NOMO-1 treated with DMSO at 0.1 percent for 48 hours (cell line): Measurements from ENCODE around the gene RAB1B.
"Not testable (repeated sequence)": the region's sequence is repeated elsewhere in the genome, so short reads cannot be mapped to it uniquely, and the experiment has no call there.

Experiments
- DNase-seq: peaks from one replicate; lab custom pipeline; 2025; ENCODE audit not compliant: unreplicated experiment; lab: John Stamatoyannopoulos, UW

RAB1B gene

DNA sequence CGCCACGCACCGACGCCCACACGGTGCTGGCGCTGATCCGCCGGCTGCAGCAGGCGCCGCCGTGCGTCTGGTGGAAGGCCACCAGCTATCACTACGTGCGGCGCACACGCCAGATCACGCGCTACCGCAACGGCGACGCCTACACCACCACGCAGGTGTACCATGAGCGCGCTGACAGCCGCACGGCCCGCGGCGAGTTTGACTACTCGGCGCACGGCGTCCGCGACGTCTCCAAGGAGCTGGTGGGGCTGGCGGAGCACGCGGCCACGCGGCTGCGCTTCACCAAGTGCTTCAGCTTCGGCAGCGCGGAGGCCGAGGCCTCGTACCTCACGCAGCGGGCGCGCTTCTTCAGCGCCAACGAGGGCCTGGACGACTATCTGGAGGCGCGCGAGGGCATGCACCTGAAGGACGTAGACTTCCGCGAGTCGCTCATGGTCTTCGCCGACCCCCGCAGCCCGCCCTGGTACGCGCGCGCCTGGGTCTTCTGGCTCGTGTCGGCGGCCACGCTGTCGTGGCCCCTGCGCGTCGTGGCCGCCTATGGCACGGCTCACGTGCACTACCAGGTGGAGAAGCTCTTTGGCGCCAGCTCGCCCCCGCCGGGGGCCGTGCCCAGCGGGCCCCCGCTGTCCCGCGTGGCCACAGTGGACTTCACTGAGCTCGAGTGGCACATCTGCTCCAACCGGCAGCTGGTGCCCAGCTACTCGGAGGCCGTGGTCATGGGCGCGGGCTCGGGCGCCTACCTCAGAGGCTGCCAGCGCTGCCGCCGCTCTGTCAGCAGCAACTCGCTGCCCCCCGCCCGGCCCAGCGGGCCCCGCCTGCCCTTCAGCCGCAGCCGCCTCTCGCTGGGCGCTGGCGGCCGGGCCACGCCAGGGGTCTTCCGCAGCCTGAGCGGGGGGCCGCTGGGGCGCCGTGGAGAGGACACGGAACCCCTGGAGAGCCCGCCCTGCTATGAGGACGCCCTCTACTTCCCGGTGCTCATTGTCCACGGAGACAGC is 26.5 kb downstream of the RAB1B start:
- no peak for DNase-seq

DNA sequence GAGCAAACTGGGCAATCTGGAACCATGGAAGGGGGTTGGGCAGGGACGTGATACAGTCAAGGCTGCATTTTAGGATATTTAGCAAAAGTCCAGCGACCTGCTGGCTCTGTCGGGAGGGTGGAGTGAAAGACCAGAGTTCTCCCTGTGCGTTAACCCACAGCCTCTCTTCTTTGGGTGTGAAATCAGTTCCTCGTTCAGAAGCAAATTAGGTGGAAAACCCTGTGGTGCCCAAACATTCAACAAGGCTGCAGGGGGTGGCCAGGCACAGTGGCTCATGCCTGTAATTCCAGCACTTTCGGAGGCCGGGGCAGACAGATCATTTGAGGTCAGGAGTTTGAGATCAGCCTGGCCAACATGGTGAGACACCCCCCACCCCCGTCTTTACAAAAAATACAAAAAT is 29.2 kb downstream of the RAB1B start:
- DNase-seq = no peak

DNA sequence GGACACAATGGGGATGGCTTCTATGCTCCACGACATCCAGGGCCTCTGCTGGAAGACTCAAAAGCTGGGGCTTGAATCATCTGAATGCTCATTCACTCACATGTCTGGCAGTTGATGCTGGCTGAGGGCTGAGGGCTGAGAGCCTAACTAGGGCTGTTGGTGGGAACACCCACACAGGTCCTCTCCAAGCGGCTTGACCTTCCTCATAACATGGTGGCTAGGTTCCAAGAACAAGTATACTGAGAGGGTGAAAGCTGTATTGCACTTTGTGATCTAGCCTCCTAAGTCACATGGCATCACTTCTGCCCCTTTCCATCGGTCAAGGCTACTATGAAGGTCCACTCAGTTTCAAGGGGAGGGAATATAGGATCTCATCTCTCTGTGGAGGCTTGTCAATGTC is 30.7 kb downstream of the RAB1B start:
- DNase-seq = no peak

DNA sequence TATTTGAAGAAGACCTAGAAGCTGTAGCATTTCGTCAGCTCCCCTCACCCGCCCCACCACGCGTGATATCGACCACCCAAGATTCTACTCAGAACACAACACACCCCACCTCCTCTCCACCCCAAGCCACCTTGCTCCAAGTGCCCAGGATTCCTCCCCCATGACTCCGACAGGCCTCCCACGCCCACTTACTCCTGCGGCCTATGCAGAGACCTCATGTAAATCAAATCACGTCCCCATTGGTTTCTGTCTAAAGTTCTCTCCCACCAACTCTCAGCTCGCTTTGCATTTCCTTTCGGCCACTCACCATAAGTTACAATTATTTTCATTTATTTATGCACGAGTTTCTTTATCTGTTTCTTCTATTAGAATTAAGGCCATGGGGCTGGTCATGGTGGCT is 34.2 kb downstream of the RAB1B start:
- DNase-seq = no peak

DNA sequence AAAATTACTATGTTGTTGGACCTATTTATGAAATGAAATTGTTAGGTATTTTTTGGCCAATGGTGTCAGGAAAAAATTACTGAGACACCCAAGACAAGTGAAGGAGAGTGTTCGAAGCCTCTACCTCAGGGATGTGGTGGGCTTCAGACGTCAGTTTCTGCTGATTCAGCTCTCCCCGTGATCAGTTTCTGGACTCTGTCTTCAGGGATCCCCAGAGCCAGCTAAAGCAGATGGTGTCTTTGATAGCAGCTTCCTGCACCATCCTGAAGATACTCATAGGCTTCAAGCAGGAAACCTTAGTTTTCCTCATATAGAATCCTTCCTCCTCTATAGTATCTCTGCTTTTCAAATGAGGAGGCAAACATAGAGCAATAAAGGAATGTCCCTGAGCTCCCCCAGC is 41.0 kb downstream of the RAB1B start:
- no peak for DNase-seq

DNA sequence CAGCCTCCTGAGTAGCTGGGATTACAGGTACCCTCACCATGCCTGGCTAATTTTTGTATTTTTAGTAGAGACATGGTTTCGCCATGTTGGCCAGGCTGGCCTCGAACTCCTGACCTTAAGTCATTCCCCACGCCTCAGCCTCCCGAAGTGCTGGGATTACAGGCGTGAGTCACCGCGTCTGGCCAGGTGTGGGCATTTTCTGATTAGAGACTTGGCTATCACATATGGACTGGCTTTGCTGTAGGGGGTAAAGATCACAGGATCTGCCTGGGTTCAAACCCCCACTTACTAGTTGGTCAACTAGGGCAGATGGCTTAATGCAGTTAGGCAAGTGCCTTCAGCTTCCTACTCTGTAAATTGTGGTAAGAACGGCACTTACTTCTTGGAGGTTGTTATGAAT is 41.9 kb downstream of the RAB1B start:
- no peak for DNase-seq

DNA sequence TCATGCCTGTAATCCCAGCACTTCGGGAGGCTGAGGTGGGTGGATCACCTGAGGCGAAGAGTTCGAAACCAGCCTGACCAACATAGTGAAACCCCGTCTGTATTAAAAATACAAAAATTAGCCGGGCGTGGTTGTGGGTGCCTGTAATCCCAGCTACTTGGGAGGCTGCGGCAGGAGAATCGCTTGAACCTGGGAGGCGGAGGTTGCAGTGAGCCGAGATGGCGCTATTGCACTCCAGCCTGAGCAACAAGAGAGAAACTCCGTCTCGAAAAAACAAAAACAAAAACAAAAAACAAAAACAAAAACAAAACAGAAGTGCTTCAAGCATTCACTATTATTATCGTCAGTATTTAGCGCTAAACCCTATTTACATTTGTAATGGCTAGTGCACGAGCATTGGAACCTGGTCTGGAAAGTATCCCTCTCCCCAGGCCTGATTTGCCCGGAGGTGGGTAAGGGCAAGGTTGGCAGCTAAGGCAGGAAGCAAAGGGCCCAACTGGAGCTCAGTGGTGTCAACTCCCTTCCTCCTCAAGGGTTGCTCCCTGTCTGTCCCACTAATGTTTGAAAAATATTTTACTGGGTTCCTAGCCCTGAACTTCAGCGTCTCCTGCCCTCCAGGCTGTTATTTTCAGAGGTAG is 42.5 kb downstream of the RAB1B start:
- not testable (repeated sequence) for DNase-seq

DNA sequence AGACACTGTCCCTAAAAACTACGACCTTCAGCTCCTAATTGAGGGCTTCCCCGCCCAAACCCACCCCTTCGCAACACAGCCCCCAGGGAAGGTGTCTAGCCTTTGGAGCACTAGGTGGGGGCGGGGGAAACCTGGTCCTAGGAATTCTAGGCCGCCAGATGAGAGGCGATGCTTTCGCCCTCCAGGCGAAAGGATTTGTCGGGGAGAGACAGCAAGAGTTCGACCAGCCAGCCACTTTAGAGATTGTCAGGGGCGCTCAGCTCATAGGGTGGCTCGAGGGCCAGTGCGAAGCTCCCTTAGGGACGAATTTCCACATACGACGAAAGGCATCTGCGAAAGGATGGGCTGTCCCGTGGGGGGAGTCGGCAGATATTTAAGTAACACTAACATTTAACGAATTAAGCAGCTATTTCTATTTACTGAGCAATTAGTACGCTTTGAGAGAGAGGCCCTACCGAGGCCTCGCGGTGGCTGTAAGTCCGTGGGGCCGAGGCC is 43.1 kb downstream of the RAB1B start:
- DNase-seq = no peak

DNA sequence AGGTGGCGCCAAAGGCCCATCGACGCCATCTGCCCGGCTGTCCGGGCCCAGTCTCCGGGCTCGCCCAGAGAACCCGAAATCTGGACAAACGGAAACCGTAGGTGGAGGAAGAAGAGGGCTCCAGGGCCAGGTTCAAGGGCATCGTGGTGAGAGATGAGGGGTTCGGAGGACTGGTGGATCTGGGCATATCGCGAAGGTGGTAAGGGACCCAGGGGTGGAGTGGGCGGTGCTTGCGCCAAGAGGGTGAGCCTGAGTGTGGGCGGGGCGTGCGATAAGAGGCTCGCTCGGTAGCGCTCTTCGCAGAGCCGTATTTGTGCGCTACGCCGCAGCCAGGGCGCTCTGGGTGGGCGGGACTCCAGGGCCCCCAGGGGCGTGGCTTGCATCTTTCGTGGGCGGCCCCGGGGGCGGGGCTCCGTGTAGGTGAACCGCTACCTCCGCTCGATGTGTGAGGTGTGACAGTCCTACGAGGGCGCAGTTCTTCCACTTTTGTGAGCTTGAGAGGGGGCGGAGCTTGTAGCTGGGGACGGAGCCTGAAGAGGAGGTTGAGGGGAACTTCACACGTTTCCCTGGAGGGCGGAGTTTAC is 43.6 kb downstream of the RAB1B start:
- peak; percentile 95 for DNase-seq

DNA sequence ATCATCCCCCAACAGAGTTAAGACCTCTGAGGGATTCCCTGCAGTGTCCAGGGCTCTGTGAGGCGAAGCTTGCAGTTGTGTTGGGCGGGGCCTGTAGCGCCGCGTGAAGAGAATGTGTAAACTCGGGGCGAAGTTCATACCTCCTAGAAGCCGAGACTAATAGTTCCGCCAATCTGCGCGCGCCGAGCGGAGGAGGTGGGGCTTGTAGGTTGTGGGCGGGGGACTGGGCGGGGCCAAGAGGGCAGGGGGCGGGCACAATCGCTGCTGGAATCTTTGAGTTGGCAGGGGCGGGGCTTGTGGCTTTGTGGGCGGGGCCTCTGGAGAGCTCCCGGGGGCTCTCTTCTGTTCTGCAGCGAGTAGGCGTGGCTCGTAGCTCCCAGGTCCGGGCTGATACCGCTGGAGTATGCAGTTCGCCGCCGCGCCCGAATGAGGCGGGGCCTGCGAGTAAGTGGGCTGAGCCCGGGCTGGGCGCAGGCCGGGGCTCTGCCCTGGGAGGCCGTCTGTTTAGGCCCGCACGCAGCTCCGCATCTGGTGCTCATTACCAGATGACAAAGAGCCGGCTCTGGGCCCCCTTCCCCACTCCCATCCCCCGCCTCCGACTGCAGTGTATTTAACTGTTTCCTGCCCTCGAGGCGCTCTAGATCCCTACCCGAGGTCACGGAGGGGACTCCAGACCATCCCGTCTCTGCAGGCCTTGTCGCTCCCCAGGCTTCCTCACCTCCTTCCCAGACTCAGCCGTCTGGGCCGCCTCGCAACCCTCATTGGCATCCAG is 44.3 kb downstream of the RAB1B start:
- DNase-seq = peak; percentile 97

DNA sequence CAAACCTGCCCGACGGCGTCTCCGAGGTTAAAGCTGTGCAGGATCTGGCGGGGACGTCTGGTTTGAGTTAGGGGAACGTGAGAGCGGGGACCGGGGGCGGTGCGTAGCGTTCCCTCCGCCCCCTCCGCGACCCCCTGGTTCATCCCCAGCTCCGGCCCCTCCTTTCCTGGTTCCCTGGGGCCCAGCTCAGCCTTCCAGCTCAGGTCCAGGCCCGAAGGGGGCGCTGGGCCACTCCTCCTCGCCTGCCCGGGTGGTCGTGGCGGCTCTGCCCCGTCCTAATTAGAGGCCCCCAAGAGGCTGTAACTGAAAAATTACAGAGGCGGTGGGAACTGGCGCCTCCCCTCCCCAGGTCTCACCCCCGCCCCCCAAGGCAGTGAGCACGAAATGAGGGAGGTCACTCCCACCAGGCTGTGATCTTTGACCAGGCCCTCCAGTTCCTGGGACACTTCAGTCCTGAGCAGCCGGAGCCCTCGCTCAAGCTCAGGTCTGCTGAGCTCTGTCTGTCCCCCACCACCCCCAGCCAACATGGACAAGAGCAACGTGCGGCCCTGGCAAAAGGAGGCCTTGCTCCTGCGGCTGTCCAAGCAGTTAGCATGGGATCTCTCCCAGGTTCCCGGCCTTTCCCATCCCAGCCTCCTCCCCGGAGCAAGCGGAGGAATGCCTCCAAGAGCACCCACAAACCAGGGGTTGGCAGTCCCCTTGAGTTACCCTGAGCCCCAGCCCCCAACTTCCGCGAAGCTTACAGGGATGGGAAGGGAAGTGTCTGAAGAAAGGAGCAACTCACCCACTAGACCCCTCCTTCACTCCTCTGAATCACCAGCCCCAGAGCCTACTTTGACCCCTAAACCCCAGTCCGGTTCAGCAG is 45.1 kb downstream of the RAB1B start:
- DNase-seq = no peak

DNA sequence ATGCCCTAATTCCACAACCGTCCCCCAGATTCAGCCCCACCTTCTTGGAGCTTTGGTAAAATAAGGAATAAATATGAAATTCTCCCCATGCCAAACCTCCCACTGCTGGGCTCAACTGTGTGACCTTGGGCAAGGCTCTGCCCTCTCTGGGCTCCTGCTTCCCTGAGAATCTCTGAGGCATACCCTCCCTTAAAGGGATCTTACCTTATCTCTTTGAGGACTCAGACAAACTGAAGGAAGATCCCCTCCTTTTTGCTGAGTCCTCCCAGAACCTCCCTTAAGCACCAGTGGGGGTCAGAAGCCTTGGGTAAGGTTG is 45.7 kb downstream of the RAB1B start:
- no peak for DNase-seq

DNA sequence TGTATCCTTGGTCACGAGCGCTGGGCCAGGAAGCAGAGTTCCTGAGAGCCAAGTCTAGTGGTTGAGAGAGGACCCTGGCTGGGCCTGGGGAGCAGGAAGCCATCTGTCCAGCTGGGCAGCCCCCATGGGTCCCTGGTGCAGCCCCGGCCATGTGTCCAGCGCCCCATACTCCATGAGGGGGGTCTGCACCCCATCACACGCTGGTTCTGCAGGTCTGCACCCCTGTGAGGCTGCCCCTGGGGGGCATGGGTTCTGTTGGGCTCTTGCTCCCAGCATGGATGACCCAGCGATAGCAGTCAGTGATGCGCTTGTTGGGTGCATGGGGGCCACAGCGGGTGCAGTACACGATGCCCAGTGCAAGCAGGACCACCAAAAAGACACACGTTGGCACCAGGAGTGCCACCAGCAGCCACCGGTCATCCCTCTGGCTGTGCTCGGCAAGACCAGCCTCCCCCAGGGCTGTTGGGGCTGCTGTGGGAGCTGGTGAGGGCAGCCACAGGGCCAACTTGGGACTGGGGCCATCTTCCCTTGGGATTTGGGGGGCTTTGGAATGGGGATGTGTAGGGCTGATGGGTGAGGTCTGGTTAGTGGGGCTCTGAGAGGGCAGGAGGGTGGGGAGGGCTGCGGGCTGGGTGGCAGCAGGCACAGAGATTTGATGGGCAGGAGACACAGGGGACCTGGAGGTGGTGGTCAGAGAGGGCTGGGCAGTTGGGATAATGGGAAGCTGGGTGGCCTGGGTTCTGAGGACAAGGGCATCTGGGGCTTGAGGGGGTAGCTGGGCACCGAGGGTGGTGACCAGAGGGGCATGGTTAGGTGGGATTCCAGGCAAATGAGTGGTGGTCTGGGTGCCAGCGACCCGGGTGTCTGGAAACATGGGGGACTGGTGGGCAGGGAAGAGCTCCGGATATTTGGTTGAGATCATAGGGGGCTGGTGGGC is 46.4 kb downstream of the RAB1B start:
- no peak for DNase-seq

DNA sequence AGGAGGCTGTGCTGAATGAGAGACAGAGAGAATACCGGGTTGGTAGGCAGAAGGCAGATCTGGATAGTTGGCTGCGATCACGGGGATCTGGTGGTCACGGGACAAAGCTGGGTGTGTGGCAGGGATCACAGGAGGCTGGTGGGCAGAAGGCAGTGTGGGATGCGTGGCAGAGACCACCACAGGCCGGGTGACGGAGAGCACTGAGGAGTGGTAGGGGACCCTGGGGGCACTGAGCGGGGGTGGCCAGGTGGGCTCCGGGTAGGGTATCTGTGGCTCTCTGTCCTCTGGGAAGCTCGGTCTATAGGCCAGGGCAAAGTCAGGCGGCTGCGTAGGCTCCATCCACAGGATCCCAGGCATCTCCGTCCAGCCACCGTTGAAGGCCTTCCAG is 47.1 kb downstream of the RAB1B start:
- DNase-seq = no peak

DNA sequence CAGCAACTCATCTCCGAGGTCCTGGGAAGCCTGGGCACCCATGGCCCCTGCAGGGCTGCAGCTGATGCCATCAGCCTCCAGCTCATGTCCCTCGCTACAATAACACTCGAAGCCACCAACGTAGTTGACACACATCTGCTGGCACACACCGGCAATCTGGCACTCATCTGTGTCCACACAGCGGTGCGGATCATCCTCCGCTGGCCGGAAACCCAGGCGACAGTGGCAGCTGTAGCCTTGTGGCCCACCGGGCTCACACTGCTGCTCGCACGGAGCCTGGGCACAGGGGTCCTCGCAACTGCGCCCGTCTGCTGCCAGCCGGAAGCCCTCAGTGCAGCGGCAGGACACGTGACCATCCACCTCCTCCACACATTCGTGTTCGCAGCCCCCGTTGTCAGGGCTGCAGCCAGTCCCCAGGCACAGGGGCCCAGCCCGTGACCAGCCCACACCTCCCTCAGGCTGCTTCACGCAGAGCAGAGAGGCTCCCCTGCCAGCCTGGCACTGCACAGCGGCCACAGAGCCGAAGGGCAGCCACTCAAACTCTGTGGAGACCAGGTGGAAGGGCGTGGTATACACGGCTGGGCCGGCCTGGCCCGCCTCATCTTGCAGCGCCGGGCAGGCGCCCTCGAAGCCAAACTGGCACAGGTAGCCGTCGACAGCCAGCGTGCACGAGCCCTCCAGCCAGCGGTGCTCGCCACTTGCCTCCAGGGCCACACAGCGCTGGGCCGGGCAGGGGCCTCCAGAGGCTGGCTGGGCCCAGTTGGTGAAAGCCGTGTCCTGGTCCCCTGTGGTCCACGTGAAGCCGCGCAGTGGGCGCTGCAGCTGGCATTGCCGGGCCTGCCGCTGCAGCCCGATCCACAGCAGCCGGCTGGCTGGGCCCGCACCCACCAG is 47.7 kb downstream of the RAB1B start:
- DNase-seq = no peak

DNA sequence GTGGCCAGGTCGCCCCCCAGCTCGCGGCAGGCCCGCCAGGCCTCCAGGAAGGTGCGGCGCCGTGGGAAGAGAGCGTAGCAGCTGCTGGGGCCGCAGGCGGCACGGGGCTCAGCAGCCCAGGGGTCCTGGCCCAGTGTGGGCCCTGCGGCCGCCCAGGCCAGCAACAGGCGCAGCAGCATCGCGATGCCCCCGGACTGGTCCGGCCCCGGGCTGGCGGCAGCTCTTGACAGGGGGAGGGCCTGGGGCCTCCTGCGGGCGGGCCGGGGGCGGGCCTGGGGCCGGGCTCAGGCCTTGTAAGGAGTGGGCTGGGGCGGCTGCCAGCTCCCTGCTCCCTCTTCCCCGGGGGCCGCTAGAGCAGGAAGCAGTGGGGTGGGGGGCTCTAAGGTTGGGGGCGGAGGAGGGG is 48.4 kb downstream of the RAB1B start, which contains the start of gene CD248:
Gene CD248 (minus strand): TSS at position 196 of the 403 bp plus-strand sequence. CDS start 17 bp downstream, at position 179.
- no peak for DNase-seq

DNA sequence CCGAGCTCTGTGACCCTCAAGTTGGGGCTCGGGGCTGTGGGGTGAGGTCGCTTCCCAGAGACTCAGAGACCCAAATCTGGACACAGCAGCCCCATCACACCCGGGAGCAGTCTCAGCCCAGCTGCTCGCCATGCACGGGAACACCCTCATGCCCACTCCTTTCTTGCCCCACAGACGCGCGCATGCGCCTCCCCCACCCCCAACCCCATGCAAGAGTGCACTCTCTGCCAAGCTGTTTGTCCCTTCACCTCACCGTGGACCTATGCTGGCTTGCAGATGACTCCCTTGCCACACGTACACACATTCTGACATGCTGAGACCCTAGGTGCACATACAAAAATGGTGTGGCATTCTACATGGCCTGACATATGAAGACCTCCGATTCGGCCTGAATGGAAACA is 48.9 kb downstream of the RAB1B start:
- DNase-seq = no peak
